Body of pancreas (tissue), 4 donors: Measurements from ENCODE around the gene PI16.

Experiments
- CTCF ChIP-seq, 7 experiments: fragments of 450-650 bp in 4 of 7; fragments of 200-600 bp in 3 of 7; sonication (generic) in 3 of 7; IDR thresholded peaks; one replicate each; pipeline ENCODE4 v1.5.1; 2016 to 2019; ENCODE audit warnings: antibody characterized with exemption in 7 of 7
- POLR2A ChIP-seq, 3 donors: fragments of 450-650 bp; IDR thresholded peaks; one replicate each; pipeline ENCODE4 v1.6.1; 2016; ENCODE audit warnings: antibody characterized with exemption in 3 of 3, mild to moderate bottlenecking in 2 of 3

GRCh38 chr6:36962874-36963273, 8.3 kb downstream of the PI16 start:
- TF ChIP-seq POLR2A (IDR thresholded peaks at IDR 0.05) (no peak), CTCF (IDR thresholded peaks at IDR 0.05) (no peak)
